Amniotic epithelial cell (primary cell): ENCODE data around the gene ZBTB4.

ENCODE experiments used
- DNase-seq: peaks from one replicate; pipeline ENCODE4 v3.0.0-alpha.2; 2010; ENCODE audit warnings: low read depth

The ZBTB4 gene

GRCh38 chr17:7440834-7441195, 38.6 kb downstream of the ZBTB4 start:
- DNase-seq, result peak; percentile 44

- no peak for DNase-seq
Observed at GRCh38 chr17:7440113-7440833, 39.2 kb downstream of the ZBTB4 start.

- no peak for DNase-seq
Observed at GRCh38 chr17:7439462-7440112, 39.8 kb downstream of the ZBTB4 start, which contains the start of gene FGF11. Gene FGF11, plus strand, starts transcription at chr17:7439512. Its CDS starts 109 bp downstream, at chr17:7439621.

- DNase-seq, result no peak
Observed at GRCh38 chr17:7438656-7439460, 40.6 kb downstream of the ZBTB4 start.

GRCh38 chr17:7437950-7438614, 41.3 kb downstream of the ZBTB4 start:
- no peak for DNase-seq

- DNase-seq, result no peak
Observed at GRCh38 chr17:7437369-7437863, 42.0 kb downstream of the ZBTB4 start.

GRCh38 chr17:7436556-7437368, 42.7 kb downstream of the ZBTB4 start:
- peak; percentile 70 for DNase-seq

GRCh38 chr17:7435676-7436555, 43.5 kb downstream of the ZBTB4 start:
- DNase-seq, result no peak

GRCh38 chr17:7432296-7432695, 47.1 kb downstream of the ZBTB4 start:
- DNase-seq, result no peak

GRCh38 chr17:7431231-7431630, 48.2 kb downstream of the ZBTB4 start:
- DNase-seq, result peak; percentile 50

GRCh38 chr17:7429722-7430121, 49.7 kb downstream of the ZBTB4 start:
- no peak for DNase-seq

- DNase-seq, result no peak
Observed at GRCh38 chr17:7428557-7428956, 50.9 kb downstream of the ZBTB4 start, which contains the start of gene SPEM3. Gene SPEM3, plus strand, starts transcription at chr17:7428857. Its CDS starts 46 bp downstream, at chr17:7428903.

GRCh38 chr17:7427549-7427948, 51.9 kb downstream of the ZBTB4 start:
- no peak for DNase-seq

GRCh38 chr17:7426896-7427489, 52.4 kb downstream of the ZBTB4 start:
- DNase-seq, result no peak

- no peak for DNase-seq
Observed at GRCh38 chr17:7426203-7426863, 53.1 kb downstream of the ZBTB4 start.

- no peak for DNase-seq
Observed at GRCh38 chr17:7425756-7426155, 53.7 kb downstream of the ZBTB4 start.

GRCh38 chr17:7425316-7425715, 54.1 kb downstream of the ZBTB4 start, which contains the start of gene SPEM2:
Gene SPEM2, plus strand, starts transcription at chr17:7425616. Its CDS starts 73 bp downstream, at chr17:7425689.
- DNase-seq, result no peak

GRCh38 chr17:7423679-7424078, 55.8 kb downstream of the ZBTB4 start:
- no peak for DNase-seq

- no peak for DNase-seq
Observed at GRCh38 chr17:7421186-7421585, 58.2 kb downstream of the ZBTB4 start.
